NCI-H2081 treated with DMSO at 0.1 percent for 48 hours (cell line): ENCODE measurements around the gene NIPAL1.

Experiments used
- DNase-seq: peaks from one replicate; lab custom pipeline; 2025; lab: John Stamatoyannopoulos, UW

Gene NIPAL1

DNA sequence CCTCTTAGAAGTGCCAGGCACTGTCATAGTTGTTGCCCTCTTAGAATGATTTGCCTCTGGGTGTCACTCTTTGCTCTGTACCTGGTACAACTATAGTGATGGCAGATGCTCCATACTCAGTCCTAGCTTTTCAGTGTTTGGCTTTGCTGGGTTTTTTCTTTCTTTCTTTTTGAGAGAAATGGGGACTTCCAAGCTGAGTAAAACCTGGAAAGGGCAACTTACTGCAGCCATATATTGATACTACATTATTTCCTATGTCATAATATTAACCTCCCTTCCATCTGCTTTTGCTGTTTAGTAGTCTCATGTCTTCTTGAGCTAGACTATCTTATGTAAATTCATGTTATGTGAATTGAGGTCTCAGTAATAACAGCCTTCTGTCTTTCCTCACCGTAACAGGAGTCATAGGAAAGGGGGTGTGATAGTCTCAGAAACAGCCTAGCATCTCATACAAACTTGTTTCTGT lies 49.0 kb downstream of the NIPAL1 start:
- no peak for DNase-seq

DNA sequence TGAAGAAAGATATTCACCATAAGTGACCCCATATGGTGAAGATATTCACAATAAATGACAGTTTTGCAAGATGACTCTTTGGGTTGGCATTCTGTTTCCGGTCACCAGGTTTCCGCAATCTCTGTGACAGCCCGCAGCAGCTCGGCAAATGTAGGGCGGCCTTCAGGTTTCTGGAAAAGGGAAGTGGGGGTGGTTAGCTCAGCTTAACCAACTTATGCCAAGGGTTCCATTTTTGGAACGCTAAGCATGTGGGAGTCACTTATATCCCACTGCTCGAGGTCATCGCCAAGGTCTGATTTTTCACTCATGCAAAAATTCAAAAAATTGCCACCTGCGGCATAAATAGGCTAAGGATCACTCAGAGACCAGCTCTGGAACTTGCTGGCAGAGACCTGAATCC lies 51.0 kb downstream of the NIPAL1 start:
- no peak for DNase-seq

DNA sequence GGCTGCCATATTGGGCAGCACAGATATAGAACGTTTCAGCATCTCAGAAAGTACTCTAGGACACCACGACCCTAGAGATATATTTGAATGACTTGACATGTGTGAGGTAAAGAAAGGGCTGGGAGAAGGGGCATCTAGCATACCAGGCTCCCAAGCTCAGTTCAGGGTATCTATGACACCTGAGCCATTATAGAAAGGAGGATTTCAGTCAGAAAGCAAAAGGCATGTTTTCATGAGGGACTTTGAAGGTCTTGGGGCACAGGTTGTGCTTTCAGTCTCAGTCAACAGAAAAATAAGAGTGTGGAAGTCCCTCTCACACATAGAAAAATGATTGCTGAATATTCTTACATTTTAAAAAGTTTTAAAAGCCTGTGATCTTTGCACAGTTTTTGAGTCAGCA lies 51.6 kb downstream of the NIPAL1 start:
- DNase-seq: no peak

DNA sequence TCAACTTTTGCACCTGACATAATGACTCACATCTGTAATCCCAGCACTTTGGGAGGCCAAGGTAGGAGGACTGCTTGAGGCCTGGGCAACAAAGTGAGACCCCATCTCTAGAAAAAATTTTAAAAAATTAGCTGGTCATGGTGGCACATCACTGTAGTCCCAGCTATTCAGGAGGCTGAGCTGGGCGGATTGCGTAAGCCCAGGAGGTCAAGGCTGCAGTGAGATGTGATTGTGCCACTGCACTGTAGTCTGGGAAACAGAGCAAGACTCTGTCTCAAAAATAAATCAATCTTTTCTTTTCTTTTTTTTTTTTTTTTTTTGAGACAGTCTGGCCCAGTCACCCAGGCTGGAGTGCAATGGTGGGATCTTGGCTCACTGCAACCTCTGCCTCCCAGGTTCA lies 52.5 kb downstream of the NIPAL1 start:
- no peak for DNase-seq

DNA sequence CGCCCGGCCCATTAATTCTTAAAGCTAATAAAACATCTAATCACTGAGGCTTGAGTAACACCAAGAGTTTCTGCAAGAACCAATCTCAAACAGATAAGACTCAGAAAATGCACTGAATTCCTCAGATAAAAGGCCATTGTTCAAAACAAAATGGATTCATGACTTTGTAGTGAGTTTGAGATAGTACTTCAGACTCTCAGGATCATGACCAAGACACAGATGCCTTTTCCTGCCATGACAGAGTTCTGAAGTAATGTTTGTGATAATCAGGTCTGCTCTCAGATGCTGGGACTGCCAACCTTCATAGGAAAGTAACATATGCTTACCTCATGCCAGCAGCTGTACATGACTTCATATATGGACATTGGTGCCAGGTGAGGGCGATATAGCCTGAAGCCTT lies 54.6 kb downstream of the NIPAL1 start:
- no peak for DNase-seq

DNA sequence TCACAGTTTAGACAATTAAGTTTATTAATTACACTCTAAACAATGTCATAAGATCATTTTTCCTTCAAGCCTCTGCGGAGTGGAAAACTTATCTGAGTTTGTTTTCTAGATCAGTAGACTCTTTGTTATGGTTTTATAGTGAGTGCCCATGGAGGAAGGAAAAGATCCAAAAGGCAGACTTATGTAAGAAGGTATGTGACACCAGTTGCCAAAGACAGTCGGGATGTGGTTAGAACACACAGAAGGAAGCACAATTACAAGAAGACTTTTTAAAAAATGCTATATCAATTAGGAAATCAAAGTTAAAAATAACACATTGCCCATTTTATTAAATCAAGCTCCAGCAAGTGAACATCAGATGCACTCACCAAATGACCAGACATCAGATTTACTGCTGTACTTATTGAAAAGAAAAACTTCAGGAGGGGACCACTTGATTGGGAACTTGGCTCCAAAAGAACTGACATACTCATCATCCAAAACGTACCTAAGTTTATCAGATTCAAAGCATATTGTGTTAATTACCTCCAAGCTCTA lies 57.1 kb downstream of the NIPAL1 start:
- no peak for DNase-seq

DNA sequence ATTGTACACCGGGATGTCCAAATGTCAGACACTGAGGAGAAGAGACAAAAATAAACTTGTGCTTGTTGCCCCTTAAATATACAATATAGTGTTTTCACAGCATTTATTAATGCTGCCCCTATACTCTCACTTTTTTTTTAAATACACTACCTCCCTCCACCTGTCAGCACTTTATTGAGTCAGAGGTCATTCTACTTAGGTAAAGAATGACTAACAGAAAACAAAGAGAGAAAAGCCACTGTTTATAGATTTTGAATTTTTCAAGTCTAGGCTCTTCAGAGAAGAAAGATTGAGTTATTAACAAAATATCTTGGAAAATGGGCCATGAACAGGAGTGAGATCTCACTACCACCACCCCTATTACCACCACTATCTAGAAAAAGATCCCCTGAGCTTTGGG lies 58.1 kb downstream of the NIPAL1 start:
- DNase-seq: no peak

DNA sequence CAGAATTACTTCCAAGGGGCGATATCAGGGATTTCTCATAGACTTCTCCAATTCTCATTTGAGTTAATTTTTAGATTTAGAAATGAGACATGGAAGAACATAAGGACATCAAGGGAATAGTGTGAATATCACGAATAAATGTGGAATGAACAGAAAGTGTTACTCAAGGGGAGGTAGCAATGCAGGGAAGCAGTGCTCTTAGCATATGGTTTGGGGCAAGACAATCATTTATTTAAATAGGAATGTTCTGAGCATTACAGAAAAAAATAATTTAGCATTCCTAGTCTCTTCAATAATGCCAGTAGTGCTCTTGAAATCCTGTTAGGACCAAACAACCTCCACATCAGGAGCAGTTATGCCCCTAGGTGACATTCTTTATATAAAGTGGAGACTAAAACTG lies 61.9 kb downstream of the NIPAL1 start:
- no peak for DNase-seq

DNA sequence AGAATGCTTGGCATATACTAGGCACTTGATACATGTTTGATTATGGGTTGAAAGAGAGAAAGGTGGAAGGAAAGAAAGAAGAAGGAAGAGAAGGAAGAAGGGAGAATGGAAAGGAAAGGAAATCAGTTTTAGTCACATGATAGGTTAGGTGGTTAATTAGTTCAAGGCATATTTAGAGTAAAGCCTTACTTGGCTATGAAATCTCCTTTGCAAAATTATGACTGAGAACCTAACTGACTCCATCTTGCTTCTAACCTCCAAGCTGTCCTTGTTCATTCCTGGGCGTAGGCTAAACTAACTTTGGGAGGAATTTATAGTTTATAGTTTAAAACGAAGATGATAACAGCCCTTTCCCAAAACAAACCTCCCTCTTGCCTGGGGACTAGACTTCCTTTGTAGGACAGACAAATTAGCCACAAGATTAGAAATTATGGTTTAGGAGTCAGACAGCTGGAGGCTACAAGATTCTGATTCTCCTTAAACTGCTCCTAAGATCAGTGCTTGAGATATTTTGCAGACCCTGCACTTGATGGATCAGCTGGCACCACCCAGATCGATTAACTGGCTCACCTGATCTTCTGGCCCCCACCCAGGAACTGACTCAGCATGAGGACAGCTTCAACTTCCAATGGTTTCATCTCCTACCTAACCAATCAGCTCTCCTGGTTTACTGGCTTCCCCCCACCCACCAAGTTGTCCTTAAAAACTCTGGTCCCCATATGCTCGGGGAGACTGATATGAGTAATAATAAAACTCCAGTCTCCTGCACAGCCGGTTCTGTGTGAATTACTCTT lies 62.5 kb downstream of the NIPAL1 start:
- no peak for DNase-seq

DNA sequence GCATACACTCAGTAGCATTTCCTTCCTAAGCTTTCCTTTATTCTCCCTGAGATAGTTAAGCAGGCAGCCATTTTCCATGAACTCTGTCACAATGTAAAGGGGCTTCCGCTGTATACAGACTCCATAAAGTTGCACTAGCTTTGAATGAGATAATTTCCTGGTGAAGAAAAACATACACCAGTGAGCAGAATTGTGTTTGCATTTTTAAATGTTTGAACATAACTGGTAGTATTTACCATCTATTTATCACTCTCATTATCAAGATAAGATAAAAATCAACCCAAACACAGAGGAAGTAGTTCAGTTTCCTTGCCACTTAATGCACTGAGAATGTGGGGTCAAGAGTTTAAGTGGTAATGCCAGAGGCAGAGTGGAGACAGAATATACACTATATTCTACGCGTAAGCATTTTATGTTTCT lies 63.4 kb downstream of the NIPAL1 start:
- DNase-seq: no peak

DNA sequence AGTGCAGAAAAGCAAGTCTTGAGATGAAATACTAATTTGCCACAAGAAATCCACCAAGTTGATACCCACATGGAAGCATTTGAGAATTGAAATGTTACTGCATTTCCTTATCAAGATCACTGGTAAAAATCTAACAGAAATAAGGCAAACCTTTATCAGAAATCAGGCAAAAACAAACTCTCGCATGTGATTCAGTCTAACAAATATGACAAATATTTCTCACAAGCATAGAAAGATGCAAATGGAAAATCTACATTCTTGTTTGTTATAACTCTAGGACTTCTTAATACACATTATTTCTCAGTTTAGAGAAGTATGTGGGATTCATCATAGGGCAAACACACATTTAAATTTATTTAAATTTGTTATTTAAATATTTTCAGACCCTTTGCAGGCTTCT lies 64.6 kb downstream of the NIPAL1 start:
- DNase-seq: no peak

DNA sequence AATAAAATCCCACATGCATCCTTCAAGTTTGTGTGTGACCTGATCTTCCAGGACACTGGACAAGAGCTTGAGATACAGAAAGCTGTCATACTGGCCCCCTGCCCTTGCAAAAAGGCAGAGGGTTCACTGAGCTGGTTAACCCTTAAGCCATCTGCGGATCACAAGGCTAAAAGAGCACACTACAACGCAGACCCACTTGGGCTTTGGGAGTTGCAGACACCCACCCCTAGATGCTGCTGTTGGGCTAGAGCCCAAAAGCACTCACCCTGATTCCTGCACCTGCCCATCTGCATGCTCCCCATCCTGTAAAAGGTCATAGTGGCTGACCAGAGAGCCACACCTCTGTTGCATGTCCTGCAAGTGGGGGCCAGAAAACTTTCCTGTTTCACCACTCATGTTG lies 66.4 kb downstream of the NIPAL1 start:
- no peak for DNase-seq

DNA sequence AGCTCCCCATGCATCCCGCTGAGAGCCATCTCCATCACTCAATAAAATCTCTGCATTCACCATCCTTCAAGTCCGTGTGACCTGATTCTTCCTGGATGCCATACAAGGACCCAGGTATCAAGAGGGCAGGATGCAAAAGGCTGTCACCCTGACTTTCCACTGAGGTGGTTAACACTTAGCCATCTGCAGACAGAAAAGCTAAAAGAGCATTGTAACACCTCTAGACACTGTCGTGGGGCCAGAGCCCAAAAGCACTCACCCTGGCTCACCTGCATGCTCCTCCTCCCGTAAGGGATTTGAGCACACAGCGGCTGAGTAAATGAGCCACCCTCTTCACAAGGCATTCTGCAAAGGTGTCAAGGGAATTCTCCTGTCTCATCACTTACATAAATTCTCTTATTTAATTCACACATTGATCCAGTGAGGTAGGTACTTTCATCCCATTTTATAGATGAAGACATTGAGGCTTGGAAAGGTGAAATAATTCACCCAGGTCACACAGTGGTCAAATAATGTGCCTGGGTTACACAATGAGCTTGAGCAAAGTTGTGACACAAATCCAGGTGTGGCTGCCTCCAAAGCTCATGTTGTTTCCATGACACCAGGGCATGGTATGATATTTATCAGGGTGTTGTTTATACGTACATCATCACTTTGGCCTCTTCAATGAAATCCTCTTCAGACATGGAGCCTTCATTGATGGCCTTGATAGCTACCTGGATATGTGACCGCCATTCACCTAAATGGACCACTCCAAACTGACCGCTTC lies 69.4 kb downstream of the NIPAL1 start:
- no peak for DNase-seq
